H9 (cell line): ENCODE data around the gene CAMKV. TPM values are rescaled to one million over a fixed set of nuclear protein-coding genes. Genes with fewer than 3 reads are reported as not detected.

Experiments used
- DNase-seq: peaks from one replicate; pipeline ENCODE4 v3.0.0-alpha.2; 2017
- H2AFZ ChIP-seq: one replicate; pipeline ENCODE4 v1.6.1; 2013; ENCODE audit warnings: mild to moderate bottlenecking, low read length, control low read depth, moderate library complexity
- H2AK5ac ChIP-seq: 2 replicates; pipeline ENCODE4 v1.6.1; 2013; ENCODE audit warnings: low read length, control low read depth, mixed read lengths; ENCODE audit not compliant: insufficient read length
- H2BK120ac ChIP-seq: one replicate; pipeline ENCODE4 v1.6.1; 2013; ENCODE audit warnings: low read depth, mild to moderate bottlenecking, low read length, control low read depth, inconsistent platforms; ENCODE audit not compliant: poor library complexity, severe bottlenecking
- H2BK12ac ChIP-seq: 2 replicates; pipeline ENCODE4 v1.6.1; 2013; ENCODE audit warnings: low read length, control low read depth, mixed read lengths, low read depth; ENCODE audit not compliant: insufficient read length
- H2BK15ac ChIP-seq: 2 replicates; pipeline ENCODE4 v1.6.1; 2013; ENCODE audit warnings: low read depth, low read length, control low read depth
- H2BK20ac ChIP-seq: one replicate; pipeline ENCODE4 v1.6.1; 2013; ENCODE audit warnings: low read depth, mild to moderate bottlenecking, low read length, control low read depth, inconsistent platforms; ENCODE audit not compliant: poor library complexity, severe bottlenecking
- H2BK5ac ChIP-seq: 2 replicates; pipeline ENCODE4 v1.6.1; 2013; ENCODE audit warnings: low read length, control low read depth, mixed read lengths; ENCODE audit not compliant: insufficient read length
- H3K14ac ChIP-seq: 2 replicates; pipeline ENCODE4 v1.6.1; 2013; ENCODE audit warnings: low read length, control low read depth; ENCODE audit not compliant: insufficient read depth
- H3K18ac ChIP-seq: 2 replicates; pipeline ENCODE4 v1.6.1; 2013; ENCODE audit warnings: low read depth, mild to moderate bottlenecking, mixed read lengths, low read length, control low read depth; ENCODE audit not compliant: insufficient read length
- H3K23ac ChIP-seq: 2 replicates; pipeline ENCODE4 v1.6.1; 2013; ENCODE audit warnings: low read length, control low read depth, mixed read lengths, low read depth; ENCODE audit not compliant: insufficient read length
- H3K23me2 ChIP-seq: 2 replicates; pipeline ENCODE4 v1.6.1; 2013; ENCODE audit warnings: low read depth, mild to moderate bottlenecking, mixed read lengths, low read length, control low read depth; ENCODE audit not compliant: insufficient read length, poor library complexity, severe bottlenecking
- H3K27ac ChIP-seq: 2 replicates; pipeline ENCODE4 v1.5.1; 2013; ENCODE audit warnings: low read length, control low read depth, mixed read lengths, low read depth; ENCODE audit not compliant: insufficient read length
- H3K27me3 ChIP-seq: 2 replicates; pipeline ENCODE4 v1.6.1; 2013; ENCODE audit warnings: low read length, control low read depth, inconsistent platforms; ENCODE audit not compliant: insufficient read depth
- H3K4ac ChIP-seq: 2 replicates; pipeline ENCODE4 v1.6.1; 2013; ENCODE audit warnings: low read depth, mild to moderate bottlenecking, control low read depth, inconsistent platforms, low read length, moderate library complexity
- H3K4me1 ChIP-seq: 2 replicates; pipeline ENCODE4 v1.6.1; 2013; ENCODE audit warnings: low read length, control low read depth, inconsistent platforms; ENCODE audit not compliant: insufficient read depth
- H3K4me2 ChIP-seq: 2 replicates; pipeline ENCODE4 v1.6.1; 2013; ENCODE audit warnings: low read length, control low read depth, mixed read lengths; ENCODE audit not compliant: insufficient read length, insufficient read depth
- H3K56ac ChIP-seq: 2 replicates; pipeline ENCODE4 v1.6.1; 2013; ENCODE audit warnings: low read depth, mild to moderate bottlenecking, mixed read lengths, low read length, control low read depth; ENCODE audit not compliant: insufficient read length
- H3K79me1 ChIP-seq: 2 replicates; pipeline ENCODE4 v1.6.1; 2013; ENCODE audit warnings: low read depth, mild to moderate bottlenecking, moderate library complexity, low read length, control low read depth, inconsistent platforms; ENCODE audit not compliant: insufficient read depth, poor library complexity, severe bottlenecking
- H3K79me2 ChIP-seq: 2 replicates; pipeline ENCODE4 v1.6.1; 2013; ENCODE audit warnings: low read length, control low read depth, inconsistent platforms; ENCODE audit not compliant: insufficient read depth
- H3K9ac ChIP-seq: 2 replicates; pipeline ENCODE4 v1.6.1; 2013; ENCODE audit warnings: low read length, control low read depth, mixed read lengths; ENCODE audit not compliant: insufficient read length; ENCODE audit errors: extremely low read depth
- H3K9me3 ChIP-seq: one replicate; pipeline ENCODE4 v1.6.1; 2013; ENCODE audit warnings: low read depth, low read length, inconsistent platforms; ENCODE audit not compliant: control insufficient read depth
- H3T11ph ChIP-seq: one replicate; pipeline ENCODE4 v1.6.1; 2013; ENCODE audit warnings: mild to moderate bottlenecking, low read length, control low read depth, inconsistent platforms
- H4K20me1 ChIP-seq: one replicate; pipeline ENCODE4 v1.6.1; 2013; ENCODE audit not compliant: control insufficient read depth, insufficient read length, insufficient read depth
- H4K5ac ChIP-seq: 2 replicates; pipeline ENCODE4 v1.6.1; 2013; ENCODE audit warnings: low read depth, mild to moderate bottlenecking, mixed read lengths, low read length, control low read depth; ENCODE audit not compliant: insufficient read length
- H4K8ac ChIP-seq: replicated peaks from 2 replicates; pipeline ENCODE4 v1.6.1; 2013; ENCODE audit warnings: low read length, control low read depth, mixed read lengths, low read depth; ENCODE audit not compliant: insufficient read length
- H4K91ac ChIP-seq: 2 replicates; pipeline ENCODE4 v1.6.1; 2013; ENCODE audit warnings: low read depth, mild to moderate bottlenecking, moderate library complexity, mixed read lengths, low read length, control low read depth; ENCODE audit not compliant: insufficient read length
- H3K27ac Mint-ChIP-seq, 3 experiments: 2 replicates in 2 of 3; 3 replicates in 1 of 3; pipeline ENCODE4 v1.8.0; 2020 to 2021; ENCODE audit warnings: mixed read lengths in 3 of 3, mild to moderate bottlenecking in 1 of 3, moderate library complexity in 1 of 3
- H3K27me3 Mint-ChIP-seq: 2 replicates; pipeline ENCODE4 v1.8.0; 2021; ENCODE audit warnings: low read depth, mild to moderate bottlenecking, moderate library complexity, mixed read lengths
- H3K36me3 Mint-ChIP-seq, 3 experiments: 2 replicates in 2 of 3; 3 replicates in 1 of 3; pipeline ENCODE4 v1.8.0; 2020 to 2021; ENCODE audit warnings: low read depth in 3 of 3, mixed read lengths in 3 of 3; ENCODE audit not compliant: insufficient read depth in 1 of 3
- H3K4me1 Mint-ChIP-seq, 2 experiments: 2 replicates each; pipeline ENCODE4 v1.8.0; 2020; ENCODE audit warnings: mixed read lengths in 2 of 2
- H3K4me3 Mint-ChIP-seq, 2 experiments: 2 replicates in 1 of 2; 3 replicates in 1 of 2; pipeline ENCODE4 v1.8.0; 2020 to 2021; ENCODE audit warnings: mild to moderate bottlenecking in 2 of 2, mixed read lengths in 2 of 2, moderate library complexity in 1 of 2
- H3K9me3 Mint-ChIP-seq, 2 experiments: 2 replicates in 1 of 2; 3 replicates in 1 of 2; pipeline ENCODE4 v1.8.0; 2020; ENCODE audit warnings: mild to moderate bottlenecking in 2 of 2, mixed read lengths in 2 of 2, moderate library complexity in 1 of 2
- WGBS: extraction: QIAGEN DNeasy Blood & Tissue Kit; methylation state at CpG from one replicate; pipeline ENCODE4 v1.1.7; 2013; ENCODE audit warnings: missing lambda C conversion rate, low lambda C conversion rate, mixed read lengths; ENCODE audit not compliant: insufficient read length; ENCODE audit errors: extremely low coverage; 5-methylcytosine and 5-hydroxymethylcytosine counted together
- total RNA-seq: library from RNA; stranded (reverse); gene quantifications from 2 replicates; pipeline ENCODE4 v1.2.1, GENCODE V29; 2021
- TF ChIP-seq, protein P1 (sequence below): fragments of 200-600 bp; sonication (generic); conservative IDR thresholded peaks from 3 replicates; pipeline ENCODE4 v1.8.0; 2021; ENCODE audit warnings: antibody characterized with exemption, mild to moderate bottlenecking

Gene CAMKV
- total RNA-seq, 1 experiment from 2014 or later = 54.2 TPM

DNA sequence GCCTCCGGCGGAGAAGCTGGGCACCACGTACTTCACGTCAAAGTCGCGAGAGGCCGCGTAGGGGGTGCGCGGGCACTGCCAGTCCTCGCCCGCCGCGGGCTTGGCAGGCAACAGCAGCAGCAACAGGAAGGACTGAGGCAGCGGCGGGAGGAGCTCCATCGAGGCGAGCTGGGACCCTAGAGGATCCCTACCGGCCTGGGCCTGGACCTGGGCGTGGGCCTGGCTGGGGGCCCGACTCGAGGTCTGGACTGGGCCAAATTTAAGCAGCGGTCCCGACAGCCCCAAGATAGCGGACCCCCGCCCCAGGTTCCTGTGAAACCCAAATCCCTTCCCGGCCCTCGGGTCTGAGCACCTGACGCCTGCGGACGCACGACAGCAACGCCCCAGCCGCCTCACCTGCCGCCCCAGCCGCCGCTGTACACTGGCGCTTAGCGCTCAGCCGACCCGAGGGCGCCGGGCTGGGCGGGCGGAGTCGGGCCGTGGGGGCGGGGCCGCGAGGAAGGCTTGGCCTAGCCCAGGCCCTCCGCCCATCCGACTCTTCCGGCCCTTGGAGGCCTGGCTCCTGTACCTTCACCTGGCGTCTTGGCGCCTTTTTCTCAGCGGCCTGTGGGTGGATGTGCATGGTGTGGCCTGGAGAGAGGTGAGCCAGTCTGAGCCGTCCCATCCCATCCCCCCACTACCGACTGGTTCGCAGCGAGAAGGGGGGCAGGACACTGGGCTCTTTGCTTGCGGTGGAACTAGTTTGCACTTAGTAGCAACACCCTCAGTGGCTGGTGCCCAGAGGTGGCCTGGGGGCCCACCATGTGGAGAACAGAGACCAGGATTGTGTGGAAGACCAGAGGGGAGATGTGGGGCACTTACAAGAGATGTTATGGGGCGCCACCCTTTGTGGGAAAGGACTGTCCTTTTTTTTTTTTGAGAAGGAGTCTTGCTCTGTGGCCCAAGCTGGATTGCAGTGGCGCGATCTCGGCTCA is 34.0 kb upstream of the CAMKV start, which contains the start of gene MST1R:
Gene MST1R (minus strand): TSS at position 423 of the 974 bp plus-strand sequence. CDS start 264 bp downstream, at position 159.
- Histone ChIP-seq H3K9ac (no peak within 1 kb of the TSS), H3K18ac (no peak within 1 kb of the TSS), H2AFZ (no peak within 1 kb of the TSS), H3K4me2 (peak within 1 kb of the TSS; percentile 1), H3K79me2 (no peaks in the 10 kb centered on the region), H3K4ac (no peak within 1 kb of the TSS), H3K27me3 (no peaks in the 10 kb centered on the region), H3K23ac (no peak within 1 kb of the TSS), H3K9me3 (no peaks in the 10 kb centered on the region), H3K23me2 (no peaks in the 10 kb centered on the region), H3K56ac (no peak within 1 kb of the TSS), H3K14ac (peak within 1 kb of the TSS; percentile 17; the same call in 1 of the 2 replicates), H2BK5ac (no peak within 1 kb of the TSS), H4K8ac (no peak within 1 kb of the TSS), H4K5ac (no peak within 1 kb of the TSS), H2BK12ac (no peak within 1 kb of the TSS), H4K20me1 (no peaks in the 10 kb centered on the region), H2BK20ac (no peak within 1 kb of the TSS), H3K4me1 (peaks cover 2% of the 10 kb centered on the region; the same call in 1 of the 2 replicates), H3K27ac (no peak within 1 kb of the TSS), H3T11ph (no peak within 1 kb of the TSS), H4K91ac (no peak within 1 kb of the TSS), H2BK120ac (no peak within 1 kb of the TSS), H2AK5ac (no peak within 1 kb of the TSS), H3K79me1 (no peaks in the 10 kb centered on the region), H2BK15ac (no peak within 1 kb of the TSS)
- H3K27ac Mint-ChIP-seq = peak within 1 kb of the TSS; percentile 91 to 97 (median 92); a peak in 6 of 7 replicates
- H3K9me3 Mint-ChIP-seq = no peaks in the 10 kb centered on the region; a peak in 1 of 5 replicates
- peaks cover 29 to 45% of the 10 kb centered on the region in 2 experiments for H3K4me1 Mint-ChIP-seq
- no CpG with 5 or more reads among the region's 65 CpGs for WGBS
- peak; percentile 96 for DNase-seq
- TF ChIP-seq, protein P1, sequence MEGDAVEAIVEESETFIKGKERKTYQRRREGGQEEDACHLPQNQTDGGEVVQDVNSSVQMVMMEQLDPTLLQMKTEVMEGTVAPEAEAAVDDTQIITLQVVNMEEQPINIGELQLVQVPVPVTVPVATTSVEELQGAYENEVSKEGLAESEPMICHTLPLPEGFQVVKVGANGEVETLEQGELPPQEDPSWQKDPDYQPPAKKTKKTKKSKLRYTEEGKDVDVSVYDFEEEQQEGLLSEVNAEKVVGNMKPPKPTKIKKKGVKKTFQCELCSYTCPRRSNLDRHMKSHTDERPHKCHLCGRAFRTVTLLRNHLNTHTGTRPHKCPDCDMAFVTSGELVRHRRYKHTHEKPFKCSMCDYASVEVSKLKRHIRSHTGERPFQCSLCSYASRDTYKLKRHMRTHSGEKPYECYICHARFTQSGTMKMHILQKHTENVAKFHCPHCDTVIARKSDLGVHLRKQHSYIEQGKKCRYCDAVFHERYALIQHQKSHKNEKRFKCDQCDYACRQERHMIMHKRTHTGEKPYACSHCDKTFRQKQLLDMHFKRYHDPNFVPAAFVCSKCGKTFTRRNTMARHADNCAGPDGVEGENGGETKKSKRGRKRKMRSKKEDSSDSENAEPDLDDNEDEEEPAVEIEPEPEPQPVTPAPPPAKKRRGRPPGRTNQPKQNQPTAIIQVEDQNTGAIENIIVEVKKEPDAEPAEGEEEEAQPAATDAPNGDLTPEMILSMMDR = peak; percentile 12; the same call in 1 of the 3 replicates
- H3K27me3 Mint-ChIP-seq = no peaks in the 10 kb centered on the region; the same call in 1 of the 2 replicates
- peak within 1 kb of the TSS; percentile 57 to 71 for H3K4me3 Mint-ChIP-seq
- H3K36me3 Mint-ChIP-seq = no peaks in the 10 kb centered on the region; a peak in 2 of 7 replicates
